GM11168 (cell line): Measurements from ENCODE around the gene NXT2.
"Not testable (repeated sequence)": the region's sequence is repeated elsewhere in the genome, so short reads cannot be mapped to it uniquely, and the experiment has no call there.

Experiments
- in situ Hi-C: fragments of 300-500 bp; cut with MboI; formaldehyde crosslinking; loops from one replicate; pipeline ENCODE4 v1.12.0; 2022; ENCODE audit warnings: low sequenced_read_pairs; ENCODE audit not compliant: unreplicated experiment

NXT2 gene

GRCh38 chrX:109536439-109537323 is at the start of gene NXT2:
TSS of gene NXT2 (plus strand) at chrX:109536844. CDS start at chrX:109537007, 163 bp downstream.
- in situ Hi-C loops = no loop called here

- in situ Hi-C loops = loop anchor here (25.0 kb wide), 1 partner anchor 400 kb away; no protein-coding TSS in a partner anchor
Observed at GRCh38 chrX:109487640-109488039, 49.0 kb upstream of the NXT2 start.

- in situ Hi-C loops = loop anchor here (25.0 kb wide), 1 partner anchor 398 kb away; no protein-coding TSS in a partner anchor
Observed at GRCh38 chrX:109489174-109489573, 47.5 kb upstream of the NXT2 start.

GRCh38 chrX:109498434-109498833 is 38.2 kb upstream of the NXT2 start:
- in situ Hi-C loops = loop anchor here (10.0 to 25.0 kb wide), 2 partner anchors 136 to 389 kb away; no protein-coding TSS in a partner anchor

- in situ Hi-C loops = no loop called here
Observed at GRCh38 chrX:109501176-109501575, 35.5 kb upstream of the NXT2 start.

- in situ Hi-C loops = no loop called here
Observed at GRCh38 chrX:109508915-109509314, 27.7 kb upstream of the NXT2 start.

GRCh38 chrX:109511113-109511512 is 25.5 kb upstream of the NXT2 start:
- in situ Hi-C loops = no loop called here

- in situ Hi-C loops = no loop called here
Observed at GRCh38 chrX:109519001-109519400, 17.6 kb upstream of the NXT2 start.

GRCh38 chrX:109533005-109533404 is 3.6 kb upstream of the NXT2 start:
- in situ Hi-C loops = no loop called here

- in situ Hi-C loops = no loop called here
Observed at GRCh38 chrX:109533631-109534030, 3.0 kb upstream of the NXT2 start.

GRCh38 chrX:109534933-109535332 is 1.7 kb upstream of the NXT2 start:
- in situ Hi-C loops = no loop called here

- in situ Hi-C loops = no loop called here
Observed at GRCh38 chrX:109535578-109535977, 1.1 kb upstream of the NXT2 start.

GRCh38 chrX:109537324-109537665 is 651 bp downstream of the NXT2 start:
- in situ Hi-C loops = no loop called here

GRCh38 chrX:109539007-109539406 is 2.4 kb downstream of the NXT2 start:
- in situ Hi-C loops = not testable (repeated sequence)

- in situ Hi-C loops = no loop called here
Observed at GRCh38 chrX:109553862-109554261, 17.2 kb downstream of the NXT2 start.

- in situ Hi-C loops = not testable (repeated sequence)
Observed at GRCh38 chrX:109576083-109576482, 39.4 kb downstream of the NXT2 start.

- in situ Hi-C loops = no loop called here
Observed at GRCh38 chrX:109577055-109577454, 40.4 kb downstream of the NXT2 start.

GRCh38 chrX:109578916-109579315 is 42.3 kb downstream of the NXT2 start:
- in situ Hi-C loops = no loop called here

- in situ Hi-C loops = no loop called here
Observed at GRCh38 chrX:109585488-109585887, 48.8 kb downstream of the NXT2 start.

- in situ Hi-C loops = no loop called here
Observed at GRCh38 chrX:109590176-109590575, 53.5 kb downstream of the NXT2 start.
